Esophagus squamous epithelium (tissue), 5 donors: ENCODE results near the gene MICAL2. TPM values are rescaled to one million over a fixed set of nuclear protein-coding genes. Genes with fewer than 3 reads are reported as not detected.

ENCODE experiments used
- DNase-seq: peaks from one replicate; lab custom pipeline; 2025; lab: John Stamatoyannopoulos, UW
- H3K27ac ChIP-seq, 4 donors: fragments of 200-600 bp; sonication (generic); one replicate each; pipeline ENCODE4 v1.5.1; 2016 to 2019; ENCODE audit warnings: mild to moderate bottlenecking in 1 of 4
- H3K27me3 ChIP-seq, 4 donors: fragments of 200-600 bp; sonication (generic); 1 replicate in 3 of 4; 2 replicates in 1 of 4; pipeline versions ENCODE4 v1.5.1 to v1.6.0; 2017 to 2021; ENCODE audit warnings: antibody characterized with exemption in 1 of 4
- H3K36me3 ChIP-seq, 3 donors: fragments of 200-600 bp; sonication (generic); one replicate each; pipeline ENCODE4 v1.5.1; 2016 to 2019
- H3K4me1 ChIP-seq, 3 donors: fragments of 200-600 bp; sonication (generic); one replicate each; pipeline ENCODE4 v1.5.1; 2017 to 2019
- H3K4me3 ChIP-seq, 4 donors: fragments of 200-600 bp; sonication (generic); 1 replicate in 3 of 4; 2 replicates in 1 of 4; pipeline ENCODE4 v1.5.1; 2016 to 2019; ENCODE audit warnings: mild to moderate bottlenecking in 2 of 4, moderate library complexity in 1 of 4
- H3K9me3 ChIP-seq, 3 donors: fragments of 200-600 bp; sonication (generic); one replicate each; pipeline ENCODE4 v1.5.1; 2016 to 2019
- CTCF ChIP-seq, 6 experiments: fragments of 450-650 bp in 4 of 6; fragments of 200-600 bp in 2 of 6; sonication (generic) in 2 of 6; IDR thresholded peaks; one replicate each; pipeline ENCODE4 v1.5.1; 2016 to 2019; ENCODE audit warnings: antibody characterized with exemption in 6 of 6, mild to moderate bottlenecking in 4 of 6, moderate library complexity in 4 of 6
- POLR2A ChIP-seq, 4 donors: fragments of 450-650 bp; IDR thresholded peaks; one replicate each; pipeline ENCODE4 v1.6.1; 2017; ENCODE audit warnings: antibody characterized with exemption in 4 of 4, mild to moderate bottlenecking in 4 of 4, moderate library complexity in 3 of 4
- WGBS, 2 donors: methylation state at CpG; one replicate each; pipeline ENCODE4 v1.1.5; 2018; 5-methylcytosine and 5-hydroxymethylcytosine counted together
- intact Hi-C: fragments of 100-400 bp; cut with DNase I; formaldehyde crosslinking; loops from one replicate; pipeline ENCODE4 v1.15.0; 2022
- total RNA-seq, 4 donors: library from RNA; depleted of rRNA; stranded (reverse); fragments of >200 nt; gene quantifications; one replicate each; pipeline ENCODE4 v1.1.0, GENCODE V29; 2016
- donor health status: DM: yes; HTN: yes; CAD: no.

Gene MICAL2
- total RNA-seq, 4 donors from 2014 or later, result 10.1 to 49.0 (median 19.8) TPM

- Histone ChIP-seq H3K4me3 (no peak overlapping the region), H3K9me3 (no peaks in the 10 kb centered on the region), H3K4me1 (peaks cover 0 to 18% (median 4%) of the 10 kb centered on the region in 3 donors), H3K36me3 (no peaks in the 10 kb centered on the region), H3K27ac (no peak overlapping the region), H3K27me3 (no peaks in the 10 kb centered on the region)
- intact Hi-C loops, result loop anchor here (1.0 kb wide), 1 partner anchor 236 kb away; no protein-coding TSS in a partner anchor
- TF ChIP-seq CTCF (IDR thresholded peaks at IDR 0.05), result peak; percentile 72 to 100 (median 98)
- no peak for TF ChIP-seq POLR2A (IDR thresholded peaks at IDR 0.05)
- 17 to 21% methylated on average over 10 to 11 of the region's 12 CpGs for WGBS, 2 donors
- no peak for DNase-seq
Observed at GRCh38 chr11:12281571-12282478, 171.4 kb downstream of the MICAL2 start.

GRCh38 chr11:12282676-12283075 lies 172.3 kb downstream of the MICAL2 start:
- no peak for DNase-seq
- Histone ChIP-seq H3K4me1 (peaks cover 0 to 27% (median 11%) of the 10 kb centered on the region in 3 donors), H3K9me3 (no peaks in the 10 kb centered on the region), H3K36me3 (no peaks in the 10 kb centered on the region), H3K27me3 (no peaks in the 10 kb centered on the region), H3K4me3 (no peak overlapping the region), H3K27ac (no peak overlapping the region)
- intact Hi-C loops, result no loop called here
- WGBS, 2 donors, result 64 to 69% methylated on average over 6 of the region's 6 CpGs
- no peak for TF ChIP-seq POLR2A (IDR thresholded peaks at IDR 0.05)

GRCh38 chr11:12284316-12285050 lies 174.1 kb downstream of the MICAL2 start:
- Histone ChIP-seq H3K27me3 (no peaks in the 10 kb centered on the region), H3K4me1 (peaks cover 0 to 41% (median 18%) of the 10 kb centered on the region in 3 donors), H3K27ac (no peak overlapping the region), H3K4me3 (no peak overlapping the region), H3K36me3 (no peaks in the 10 kb centered on the region), H3K9me3 (no peaks in the 10 kb centered on the region)
- intact Hi-C loops, result no loop called here
- no peak for DNase-seq
- WGBS, 2 donors, result 65 to 79% methylated on average over 4 of the region's 4 CpGs
- TF ChIP-seq POLR2A (IDR thresholded peaks at IDR 0.05), result no peak
- no peak for TF ChIP-seq CTCF (IDR thresholded peaks at IDR 0.05)

GRCh38 chr11:12285106-12285505 lies 174.7 kb downstream of the MICAL2 start:
- no peaks in the 10 kb centered on the region for H3K9me3 ChIP-seq
- intact Hi-C loops, result no loop called here
- H3K36me3 ChIP-seq, result no peaks in the 10 kb centered on the region
- no peak overlapping the region for H3K27ac ChIP-seq
- no peak for DNase-seq
- H3K4me3 ChIP-seq, result no peak overlapping the region
- 70 to 79% methylated on average over 4 of the region's 4 CpGs for WGBS, 2 donors
- no peak for TF ChIP-seq CTCF (IDR thresholded peaks at IDR 0.05)
- no peak for TF ChIP-seq POLR2A (IDR thresholded peaks at IDR 0.05)
- peaks cover 0 to 41% (median 18%) of the 10 kb centered on the region in 3 donors for H3K4me1 ChIP-seq
- no peaks in the 10 kb centered on the region for H3K27me3 ChIP-seq

GRCh38 chr11:12285811-12286222 lies 175.4 kb downstream of the MICAL2 start:
- Histone ChIP-seq H3K27me3 (no peaks in the 10 kb centered on the region), H3K36me3 (no peaks in the 10 kb centered on the region), H3K4me1 (peaks cover 0 to 41% (median 18%) of the 10 kb centered on the region in 3 donors), H3K4me3 (no peak overlapping the region), H3K9me3 (no peaks in the 10 kb centered on the region), H3K27ac (peak overlapping the region in 1 of 4 donors; percentile 43)
- WGBS, 2 donors, result 80 to 86% methylated on average over 5 of the region's 6 CpGs
- no peak for DNase-seq
- intact Hi-C loops, result no loop called here
- TF ChIP-seq POLR2A (IDR thresholded peaks at IDR 0.05) (no peak), CTCF (IDR thresholded peaks at IDR 0.05) (no peak)
